ENCODE measurements around the gene IFT88. TPM values are rescaled to one million over a fixed set of nuclear protein-coding genes. Genes with fewer than 3 reads are reported as not detected.

Gene IFT88
- total RNA-seq, 3 donors from 2014 or later = 2.8 to 3.2 (median 2.8) TPM

DNA sequence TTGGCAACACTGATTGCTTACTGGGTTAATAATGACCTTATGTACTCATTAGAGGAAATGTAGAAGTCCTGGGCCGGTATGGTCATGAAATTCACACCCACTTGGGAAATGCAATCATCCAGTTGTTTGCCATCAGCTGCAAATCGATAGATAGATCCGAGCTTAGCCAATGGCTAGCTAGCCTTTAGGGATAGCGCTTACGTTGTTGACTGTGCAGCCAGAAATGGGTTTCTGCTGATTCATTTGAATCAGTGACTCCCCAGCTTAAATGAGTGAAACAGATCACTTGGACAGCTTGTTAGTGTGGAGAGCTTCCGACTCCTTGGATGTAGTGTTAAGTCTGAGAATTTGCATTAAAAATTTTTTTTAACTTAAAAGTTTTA lies 148.4 kb downstream of the IFT88 start:
- Mint-ChIP-seq H3K36me3 (ENCODE audit: insufficient read depth) (no peaks in the 10 kb centered on the region), H3K9me3 (no peaks in the 10 kb centered on the region), H3K27me3 (ENCODE audit: low read depth) (peaks cover 8% of the 10 kb centered on the region), H3K4me1 (ENCODE audit: low read depth) (peaks cover 4% of the 10 kb centered on the region), H3K4me3 (no peak overlapping the region)
- DNase-seq (no peak), ATAC-seq (no peak)

DNA sequence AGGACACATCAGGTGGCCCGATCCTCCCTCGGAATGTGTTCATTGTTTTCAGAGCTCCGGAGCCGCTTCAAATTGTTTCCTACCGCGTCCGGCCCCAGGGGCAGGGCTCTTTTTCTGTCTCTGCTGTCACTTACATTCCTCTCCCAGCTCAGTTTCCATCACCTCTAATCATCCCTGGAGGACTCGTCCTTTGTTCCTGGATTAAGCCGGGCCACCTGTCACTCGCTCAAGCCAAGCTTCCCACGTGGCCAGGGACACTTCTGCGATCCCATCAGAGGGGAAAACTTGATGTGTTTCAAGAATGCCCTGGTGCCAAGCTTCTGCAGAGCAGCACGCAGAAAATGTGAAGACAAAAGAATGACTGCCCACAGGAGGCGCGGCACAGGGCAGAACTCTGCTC lies 150.0 kb downstream of the IFT88 start:
- ATAC-seq = no peak
- peaks cover 16% of the 10 kb centered on the region for H3K27me3 Mint-ChIP-seq (ENCODE audit: low read depth)
- peaks cover 6% of the 10 kb centered on the region for H3K4me1 Mint-ChIP-seq (ENCODE audit: low read depth)
- no peak overlapping the region for H3K4me3 Mint-ChIP-seq
- no peak for DNase-seq
- no peaks in the 10 kb centered on the region for H3K9me3 Mint-ChIP-seq
- no peaks in the 10 kb centered on the region for H3K36me3 Mint-ChIP-seq (ENCODE audit: insufficient read depth)

DNA sequence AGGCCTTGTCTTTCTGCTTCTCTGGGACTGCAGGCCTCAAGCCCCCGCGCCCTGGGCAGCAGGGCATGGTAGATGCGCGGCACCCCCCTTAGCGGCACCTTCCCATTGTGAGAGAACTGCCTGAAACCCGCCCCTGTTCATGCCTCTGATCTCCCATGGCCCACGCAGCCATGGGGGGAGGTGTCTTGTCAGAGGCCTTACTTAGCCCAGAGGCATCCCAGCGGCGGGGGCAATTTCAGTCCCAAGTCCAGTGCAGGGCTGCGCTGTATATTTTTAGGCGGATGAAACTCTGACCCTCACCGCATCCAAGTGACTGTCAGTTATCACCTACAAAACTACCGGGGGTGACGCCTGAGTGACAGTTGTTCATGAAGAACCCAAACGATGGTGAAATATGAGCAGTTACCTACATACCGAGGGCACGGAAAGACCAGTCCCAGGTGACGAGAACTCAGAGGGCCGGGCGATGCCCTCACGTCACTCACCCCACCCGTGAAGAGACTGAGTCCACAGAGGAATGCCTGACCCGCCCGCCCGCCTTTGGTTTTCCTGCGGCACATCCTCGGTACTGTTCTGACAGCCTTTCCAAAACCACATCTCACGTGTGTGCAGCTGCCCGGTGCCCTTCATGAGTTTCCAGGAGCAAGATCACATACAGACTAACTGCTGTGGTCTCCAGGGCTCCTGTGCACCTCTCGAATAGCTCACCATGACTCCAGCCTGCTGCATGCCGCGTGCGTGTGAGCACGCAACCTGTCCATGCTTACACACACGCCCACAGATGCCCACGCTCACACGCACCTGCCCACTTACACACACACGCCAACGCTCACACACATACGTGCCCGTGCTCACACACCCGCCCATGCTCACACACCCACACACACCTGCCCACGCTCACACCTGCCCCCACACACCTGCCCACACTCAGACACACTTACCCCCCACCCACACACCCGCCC lies 150.9 kb downstream of the IFT88 start:
- no peak for ATAC-seq
- H3K9me3 Mint-ChIP-seq = no peaks in the 10 kb centered on the region
- peaks cover 3% of the 10 kb centered on the region for H3K4me1 Mint-ChIP-seq (ENCODE audit: low read depth)
- DNase-seq = no peak
- no peaks in the 10 kb centered on the region for H3K36me3 Mint-ChIP-seq (ENCODE audit: insufficient read depth)
- peaks cover 22% of the 10 kb centered on the region for H3K27me3 Mint-ChIP-seq (ENCODE audit: low read depth)
- no peak overlapping the region for H3K4me3 Mint-ChIP-seq

DNA sequence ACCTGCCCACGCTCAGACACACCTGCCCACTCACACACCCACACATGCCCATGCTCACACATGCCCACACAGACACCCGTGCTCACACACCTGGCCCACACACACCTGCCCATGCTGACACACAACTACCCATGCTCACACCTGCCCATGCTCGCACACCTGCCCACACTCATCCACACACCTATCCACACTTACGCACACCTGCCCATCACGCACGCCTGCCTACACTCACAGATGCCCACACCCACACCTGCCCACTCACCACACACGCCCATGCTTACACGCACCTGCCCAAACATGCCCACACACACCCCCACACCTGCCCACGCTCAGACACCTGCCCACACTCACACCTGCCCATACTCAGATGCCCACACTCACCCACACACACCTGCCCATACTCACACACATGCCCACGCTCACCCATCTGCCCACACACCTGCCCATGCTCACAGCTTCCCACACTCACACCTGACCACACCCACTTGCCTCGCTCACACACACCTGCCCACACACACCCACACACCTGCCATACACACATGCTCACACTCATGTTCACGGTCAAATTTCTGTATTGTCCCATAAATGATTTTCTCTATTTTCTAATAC lies 152.1 kb downstream of the IFT88 start:
- Mint-ChIP-seq H3K27me3 (ENCODE audit: low read depth) (peaks cover 21% of the 10 kb centered on the region), H3K36me3 (ENCODE audit: insufficient read depth) (no peaks in the 10 kb centered on the region), H3K4me1 (ENCODE audit: low read depth) (peaks cover 2% of the 10 kb centered on the region), H3K9me3 (no peaks in the 10 kb centered on the region), H3K4me3 (no peak overlapping the region)
- no peak for DNase-seq
- ATAC-seq = no peak

DNA sequence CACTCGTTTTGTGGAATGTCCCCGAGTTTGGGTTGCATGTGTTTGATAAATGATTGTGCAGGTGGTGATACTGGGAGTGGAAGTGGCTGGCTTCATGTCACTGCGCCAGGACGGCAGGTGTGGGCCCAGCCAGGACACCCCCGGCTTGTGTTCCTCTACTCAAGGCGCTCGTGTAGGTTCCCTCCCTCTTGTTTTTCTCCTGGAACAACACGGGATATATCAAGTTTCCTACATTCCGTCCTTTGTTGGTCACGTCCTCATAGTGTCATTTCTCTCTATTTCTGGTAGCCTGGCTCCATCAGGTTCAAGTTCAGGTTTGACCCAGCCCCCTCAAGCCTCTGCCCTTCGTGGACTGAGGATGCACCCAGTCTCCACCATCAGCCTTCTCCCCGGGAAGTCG lies 152.8 kb downstream of the IFT88 start:
- H3K27me3 Mint-ChIP-seq (ENCODE audit: low read depth) = peaks cover 21% of the 10 kb centered on the region
- H3K36me3 Mint-ChIP-seq (ENCODE audit: insufficient read depth) = no peaks in the 10 kb centered on the region
- DNase-seq (no peak), ATAC-seq (no peak)
- H3K4me3 Mint-ChIP-seq = no peak overlapping the region
- H3K4me1 Mint-ChIP-seq (ENCODE audit: low read depth) = peaks cover 2% of the 10 kb centered on the region
- no peaks in the 10 kb centered on the region for H3K9me3 Mint-ChIP-seq

DNA sequence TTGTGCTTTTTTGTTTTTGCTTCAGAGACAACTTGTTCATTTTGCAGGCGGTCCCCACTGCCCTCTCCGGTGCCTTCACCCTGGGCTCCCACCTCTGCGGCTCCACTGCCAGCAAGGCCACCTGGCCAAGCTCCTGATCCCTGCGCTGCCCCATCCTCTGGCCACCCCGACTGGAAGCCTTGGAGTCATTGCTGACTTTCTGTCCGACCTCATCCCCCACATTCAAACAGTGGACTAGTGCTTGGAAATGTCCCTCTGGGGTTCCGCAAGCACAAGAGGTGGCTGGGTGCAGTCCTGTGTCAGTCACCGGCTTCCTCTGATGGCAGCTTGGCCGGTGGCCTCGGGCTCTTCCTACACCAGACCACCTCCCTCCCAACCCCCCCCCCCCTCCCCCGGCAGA lies 153.5 kb downstream of the IFT88 start:
- no peak for DNase-seq
- no peak for ATAC-seq
- no peaks in the 10 kb centered on the region for H3K36me3 Mint-ChIP-seq (ENCODE audit: insufficient read depth)
- no peaks in the 10 kb centered on the region for H3K9me3 Mint-ChIP-seq
- no peak overlapping the region for H3K4me3 Mint-ChIP-seq
- peaks cover 21% of the 10 kb centered on the region for H3K27me3 Mint-ChIP-seq (ENCODE audit: low read depth)
- peaks cover 2% of the 10 kb centered on the region for H3K4me1 Mint-ChIP-seq (ENCODE audit: low read depth)

DNA sequence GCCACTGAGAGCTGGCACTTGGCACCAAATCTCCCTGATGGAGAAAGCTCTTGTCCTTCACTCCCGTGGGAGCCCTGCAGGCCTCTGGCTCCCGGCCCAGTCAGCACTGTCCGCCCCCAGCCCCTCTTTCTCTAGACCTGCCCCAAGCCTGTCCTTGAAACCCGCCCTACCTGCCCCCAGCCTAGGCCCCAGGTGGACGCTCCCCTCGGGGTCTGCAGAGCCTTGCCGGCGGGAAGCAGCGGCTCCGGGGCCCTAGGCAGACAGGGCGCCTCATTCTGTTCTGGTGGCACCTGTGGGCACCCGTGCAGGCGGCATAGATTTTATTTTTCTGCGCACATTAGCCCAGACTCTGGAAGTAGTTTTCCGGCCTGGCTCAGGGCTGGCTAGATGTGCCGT lies 154.1 kb downstream of the IFT88 start:
- H3K4me3 Mint-ChIP-seq = no peak overlapping the region
- DNase-seq = no peak
- H3K4me1 Mint-ChIP-seq (ENCODE audit: low read depth) = peaks cover 2% of the 10 kb centered on the region
- no peaks in the 10 kb centered on the region for H3K36me3 Mint-ChIP-seq (ENCODE audit: insufficient read depth)
- H3K27me3 Mint-ChIP-seq (ENCODE audit: low read depth) = peaks cover 21% of the 10 kb centered on the region
- ATAC-seq = no peak
- H3K9me3 Mint-ChIP-seq = no peaks in the 10 kb centered on the region

DNA sequence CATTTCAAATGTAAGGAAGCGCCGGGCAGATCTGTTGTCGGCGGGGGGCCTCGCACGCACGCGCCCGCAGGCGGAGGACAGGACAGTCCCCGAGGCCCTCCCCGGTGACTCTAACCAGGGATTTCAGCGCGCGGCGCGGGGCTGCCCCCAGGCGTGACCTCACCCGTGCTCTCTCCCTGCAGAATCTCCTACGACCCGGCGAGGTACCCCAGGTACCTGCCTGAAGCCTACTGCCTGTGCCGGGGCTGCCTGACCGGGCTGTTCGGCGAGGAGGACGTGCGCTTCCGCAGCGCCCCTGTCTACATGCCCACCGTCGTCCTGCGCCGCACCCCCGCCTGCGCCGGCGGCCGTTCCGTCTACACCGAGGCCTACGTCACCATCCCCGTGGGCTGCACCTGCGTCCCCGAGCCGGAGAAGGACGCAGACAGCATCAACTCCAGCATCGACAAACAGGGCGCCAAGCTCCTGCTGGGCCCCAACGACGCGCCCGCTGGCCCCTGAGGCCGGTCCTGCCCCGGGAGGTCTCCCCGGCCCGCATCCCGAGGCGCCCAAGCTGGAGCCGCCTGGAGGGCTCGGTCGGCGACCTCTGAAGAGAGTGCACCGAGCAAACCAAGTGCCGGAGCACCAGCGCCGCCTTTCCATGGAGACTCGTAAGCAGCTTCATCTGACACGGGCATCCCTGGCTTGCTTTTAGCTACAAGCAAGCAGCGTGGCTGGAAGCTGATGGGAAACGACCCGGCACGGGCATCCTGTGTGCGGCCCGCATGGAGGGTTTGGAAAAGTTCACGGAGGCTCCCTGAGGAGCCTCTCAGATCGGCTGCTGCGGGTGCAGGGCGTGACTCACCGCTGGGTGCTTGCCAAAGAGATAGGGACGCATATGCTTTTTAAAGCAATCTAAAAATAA lies 154.7 kb downstream of the IFT88 start:
- no peaks in the 10 kb centered on the region for H3K9me3 Mint-ChIP-seq
- peak overlapping the region; percentile 26 for H3K4me3 Mint-ChIP-seq
- H3K4me1 Mint-ChIP-seq (ENCODE audit: low read depth) = peaks cover 2% of the 10 kb centered on the region
- H3K36me3 Mint-ChIP-seq (ENCODE audit: insufficient read depth) = no peaks in the 10 kb centered on the region
- DNase-seq (no peak), ATAC-seq (peak; percentile 60 to 64)
- peaks cover 21% of the 10 kb centered on the region for H3K27me3 Mint-ChIP-seq (ENCODE audit: low read depth)

DNA sequence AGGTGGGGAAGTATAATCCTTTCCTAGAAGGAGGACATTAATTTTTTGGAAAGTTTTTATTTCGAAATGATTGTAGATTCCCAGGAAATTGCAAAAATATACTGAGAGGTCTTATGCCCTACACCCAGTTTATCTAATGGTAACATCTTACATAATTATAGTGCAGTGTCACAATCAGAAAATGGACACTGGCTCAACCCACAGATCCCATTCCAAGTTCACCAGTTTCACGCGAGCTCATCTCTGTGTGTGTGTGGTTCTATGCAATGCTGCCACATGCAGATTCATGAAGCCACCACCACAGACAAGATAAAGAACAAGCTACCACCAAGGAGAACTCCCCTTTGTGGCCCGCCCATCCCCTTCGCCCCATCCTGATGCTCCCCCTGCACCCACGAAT lies 160.9 kb downstream of the IFT88 start:
- Mint-ChIP-seq H3K4me1 (ENCODE audit: low read depth) (no peaks in the 10 kb centered on the region), H3K36me3 (ENCODE audit: insufficient read depth) (peaks cover 15% of the 10 kb centered on the region), H3K4me3 (no peak overlapping the region), H3K27me3 (ENCODE audit: low read depth) (peaks cover 4% of the 10 kb centered on the region), H3K9me3 (no peaks in the 10 kb centered on the region)
- ATAC-seq = no peak
- no peak for DNase-seq

DNA sequence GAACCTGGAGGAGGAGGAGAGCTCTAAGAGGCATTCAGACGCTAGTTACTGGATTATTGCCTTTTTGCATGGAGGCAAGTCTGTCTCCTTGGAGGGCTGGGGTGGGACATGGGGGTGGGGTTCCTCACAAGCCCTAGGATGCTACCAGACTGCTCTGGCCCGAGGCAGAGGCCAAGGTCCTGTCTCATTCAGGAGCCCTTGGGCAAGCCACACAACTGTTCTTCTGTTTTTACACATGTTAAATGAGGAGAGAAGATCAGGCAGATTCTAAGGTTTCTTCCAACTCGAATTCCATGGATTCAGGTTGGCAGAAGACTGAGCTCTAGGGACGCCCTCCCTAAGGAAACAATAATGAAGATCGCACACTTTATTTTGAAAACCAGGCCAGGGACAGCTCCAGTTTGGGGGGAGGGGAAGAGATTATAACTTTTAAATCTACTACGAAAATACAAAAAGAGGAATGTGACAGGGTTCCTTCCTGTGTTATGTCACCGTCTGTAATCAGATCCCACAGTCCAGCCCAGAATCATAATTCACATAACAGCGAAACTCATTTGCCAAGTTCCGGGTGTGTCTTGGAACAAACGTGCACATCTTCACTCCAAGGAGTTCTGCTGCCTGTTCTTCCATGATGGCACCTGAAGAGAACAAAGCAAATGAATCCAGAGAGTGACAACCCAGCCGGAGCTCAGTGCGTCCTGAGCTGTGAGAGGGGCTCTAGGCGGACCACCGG lies 161.8 kb downstream of the IFT88 start:
- Mint-ChIP-seq H3K4me1 (ENCODE audit: low read depth) (no peaks in the 10 kb centered on the region), H3K27me3 (ENCODE audit: low read depth) (no peaks in the 10 kb centered on the region), H3K36me3 (ENCODE audit: insufficient read depth) (peaks cover 15% of the 10 kb centered on the region), H3K4me3 (no peak overlapping the region), H3K9me3 (no peaks in the 10 kb centered on the region)
- ATAC-seq (no peak), DNase-seq (no peak)

DNA sequence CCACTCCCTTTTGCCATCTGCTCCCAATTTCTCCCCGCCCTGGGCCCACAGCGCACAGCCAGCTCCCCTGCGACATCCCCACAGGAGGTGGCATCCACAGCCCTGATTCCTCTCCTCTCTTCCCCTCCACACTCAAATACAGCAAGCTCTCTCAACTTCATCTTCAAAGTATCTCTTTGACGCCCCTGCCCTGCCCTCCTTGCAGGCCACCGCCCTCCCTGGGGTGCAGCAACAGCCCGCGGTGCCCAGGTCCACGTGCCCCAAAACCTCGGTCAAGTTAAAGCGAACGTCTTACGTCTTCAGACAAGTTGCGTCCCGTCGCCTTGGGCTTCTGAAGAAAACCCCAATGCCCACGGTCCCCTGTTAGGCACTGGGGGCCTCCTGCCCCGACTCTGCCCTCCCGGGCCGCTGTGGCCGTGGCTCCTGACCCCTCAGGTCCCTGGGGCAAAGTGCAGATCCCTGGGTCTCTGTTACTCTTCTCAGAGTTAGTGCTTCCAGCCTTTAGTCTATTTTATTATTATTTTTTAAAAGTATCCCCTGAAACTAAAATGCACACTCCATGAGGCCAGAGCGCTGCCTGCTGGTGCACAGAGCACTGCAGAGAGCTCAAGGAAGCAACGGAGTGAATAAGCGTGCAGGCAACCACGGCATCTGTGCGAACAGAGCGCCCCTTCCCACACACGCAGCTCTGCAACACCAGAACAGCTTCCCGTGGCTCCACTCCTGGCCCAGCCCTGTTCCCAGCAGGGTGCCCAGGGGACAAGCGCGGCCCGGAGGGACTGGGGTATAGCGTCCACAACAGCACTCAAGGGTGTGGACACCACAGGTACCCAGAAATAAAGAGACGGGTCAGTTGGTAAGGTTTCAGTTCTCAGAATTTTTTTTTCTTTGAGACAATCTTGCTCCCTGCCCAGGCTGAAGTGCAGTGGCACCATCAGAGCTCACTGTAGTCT lies 163.0 kb downstream of the IFT88 start:
- DNase-seq (no peak), ATAC-seq (no peak)
- no peaks in the 10 kb centered on the region for H3K27me3 Mint-ChIP-seq (ENCODE audit: low read depth)
- no peaks in the 10 kb centered on the region for H3K9me3 Mint-ChIP-seq
- H3K4me1 Mint-ChIP-seq (ENCODE audit: low read depth) = no peaks in the 10 kb centered on the region
- H3K36me3 Mint-ChIP-seq (ENCODE audit: insufficient read depth) = peaks cover 19% of the 10 kb centered on the region
- no peak overlapping the region for H3K4me3 Mint-ChIP-seq

DNA sequence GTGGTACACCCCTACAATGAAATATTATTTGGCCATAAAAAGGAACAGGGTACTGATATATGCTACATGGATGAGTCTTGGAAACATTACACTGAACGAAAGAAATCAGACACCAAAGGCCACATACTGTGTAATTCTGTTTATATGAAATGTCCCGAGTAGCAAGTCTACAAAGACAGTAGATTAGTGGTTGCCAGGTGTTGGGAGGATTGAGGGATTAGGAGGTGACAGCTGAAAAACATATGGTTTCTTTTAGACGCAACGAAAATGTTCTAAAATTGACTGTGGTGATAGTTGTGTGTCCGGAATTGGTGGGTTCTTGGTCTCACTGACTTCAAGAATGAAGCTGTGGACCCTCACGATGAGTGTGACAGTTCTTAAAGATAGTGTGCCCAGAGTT lies 171.7 kb downstream of the IFT88 start:
- DNase-seq (no peak), ATAC-seq (no peak)
- H3K27me3 Mint-ChIP-seq (ENCODE audit: low read depth) = no peaks in the 10 kb centered on the region
- no peaks in the 10 kb centered on the region for H3K4me1 Mint-ChIP-seq (ENCODE audit: low read depth)
- no peaks in the 10 kb centered on the region for H3K9me3 Mint-ChIP-seq
- no peak overlapping the region for H3K4me3 Mint-ChIP-seq
- peaks cover 14% of the 10 kb centered on the region for H3K36me3 Mint-ChIP-seq (ENCODE audit: insufficient read depth)

DNA sequence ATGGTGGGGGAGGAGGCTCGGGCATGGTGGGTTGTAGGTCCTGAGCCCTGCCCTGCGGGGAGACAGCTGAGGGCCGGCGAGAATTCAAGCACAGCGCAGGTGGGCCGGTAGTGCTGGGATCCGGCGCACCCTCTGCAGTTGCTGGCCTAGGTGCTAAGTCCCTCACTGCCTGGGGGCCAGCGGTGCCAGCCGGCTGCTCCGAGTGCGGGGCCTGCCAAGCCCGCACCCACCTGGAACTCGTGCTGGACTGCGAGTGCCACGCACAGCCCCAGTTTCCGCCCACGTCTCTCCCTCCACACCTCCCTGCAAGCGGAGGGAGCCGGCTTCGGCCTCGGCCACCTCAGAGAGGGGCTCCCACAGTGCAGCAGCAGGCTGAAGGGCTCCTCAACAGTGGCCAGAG lies 173.1 kb downstream of the IFT88 start:
- DNase-seq (no peak), ATAC-seq (no peak)
- Mint-ChIP-seq H3K4me1 (ENCODE audit: low read depth) (no peaks in the 10 kb centered on the region), H3K9me3 (peaks cover 3% of the 10 kb centered on the region), H3K27me3 (ENCODE audit: low read depth) (no peaks in the 10 kb centered on the region), H3K4me3 (no peak overlapping the region), H3K36me3 (ENCODE audit: insufficient read depth) (peaks cover 9% of the 10 kb centered on the region)
